Smooth muscle cell (in vitro differentiated cells): Measurements from ENCODE around the gene NFIA. TPM values are rescaled to one million over a fixed set of nuclear protein-coding genes. Genes with fewer than 3 reads are reported as not detected.

ENCODE experiments used
- DNase-seq: peaks from one replicate; lab custom pipeline; 2025; ENCODE audit not compliant: unreplicated experiment; lab: John Stamatoyannopoulos, UW
- H2AFZ ChIP-seq: fragments of 200-600 bp; sonication (generic); 2 replicates; pipeline ENCODE4 v1.6.0; 2016; ENCODE audit warnings: antibody characterized with exemption, low read depth, mild to moderate bottlenecking
- H3F3A ChIP-seq: fragments of 200-600 bp; sonication (generic); 2 replicates; pipeline ENCODE4 v1.6.0; 2017; ENCODE audit warnings: antibody characterized with exemption, low read depth
- H3K27ac ChIP-seq: fragments of 200-600 bp; sonication (generic); 2 replicates; pipeline ENCODE4 v1.5.1; 2016; ENCODE audit warnings: low read depth, mild to moderate bottlenecking
- H3K27me3 ChIP-seq: fragments of 200-600 bp; sonication (generic); 2 replicates; pipeline ENCODE4 v1.6.1; 2016; ENCODE audit warnings: low read depth, mild to moderate bottlenecking
- H3K36me3 ChIP-seq: fragments of 200-600 bp; sonication (generic); 2 replicates; pipeline ENCODE4 v1.5.1; 2016; ENCODE audit warnings: low read depth
- H3K4me1 ChIP-seq: fragments of 200-600 bp; sonication (generic); 2 replicates; pipeline ENCODE4 v1.5.1; 2016; ENCODE audit warnings: low read depth
- H3K4me2 ChIP-seq: fragments of 200-600 bp; sonication (generic); 2 replicates; pipeline ENCODE4 v1.6.0; 2016; ENCODE audit warnings: mild to moderate bottlenecking
- H3K4me3 ChIP-seq: fragments of 200-600 bp; sonication (generic); 2 replicates; pipeline ENCODE4 v1.5.1; 2016; ENCODE audit warnings: mild to moderate bottlenecking
- H3K79me2 ChIP-seq: fragments of 200-600 bp; sonication (generic); 2 replicates; pipeline ENCODE4 v1.6.0; 2016; ENCODE audit warnings: low read depth, mild to moderate bottlenecking
- H3K9ac ChIP-seq: fragments of 200-600 bp; sonication (generic); 2 replicates; pipeline ENCODE4 v1.6.0; 2016; ENCODE audit warnings: low read depth
- H3K9me3 ChIP-seq: fragments of 200-600 bp; sonication (generic); replicated peaks from 2 replicates; pipeline ENCODE4 v1.5.1; 2016; ENCODE audit warnings: low read depth
- H4K20me1 ChIP-seq: fragments of 200-600 bp; sonication (generic); 2 replicates; pipeline ENCODE4 v1.6.0; 2016; ENCODE audit warnings: low read depth
- CTCF ChIP-seq: fragments of 200-600 bp; sonication (generic); IDR thresholded peaks from 2 replicates; pipeline ENCODE4 v1.5.1; 2017; ENCODE audit warnings: borderline replicate concordance, mild to moderate bottlenecking, antibody characterized with exemption; ENCODE audit not compliant: insufficient read depth, poor library complexity, severe bottlenecking
- WGBS: methylation state at CpG from one replicate; pipeline ENCODE4 v1.1.7; 2016; ENCODE audit warnings: low lambda C conversion rate; 5-methylcytosine and 5-hydroxymethylcytosine counted together
- polyA plus RNA-seq: library from polyadenylated mRNA; unstranded; fragments of >200 nt; fragmentation: Nextera tagmentation; extraction: Ambion mirVana; gene quantifications from 2 replicates; pipeline ENCODE4 v1.2.1, GENCODE V29; 2016
- total RNA-seq: library from RNA; depleted of rRNA; stranded (reverse); fragments of >200 nt; gene quantifications from 2 replicates; pipeline ENCODE4 v1.2.3, GENCODE V29; 2014

Gene NFIA
- total and polyA plus RNA-seq, 2 experiments from 2014 or later = 5.0 to 6.2 TPM

GRCh38 chr1:61043010-61043820 is 39.1 kb upstream of the NFIA start:
- TF ChIP-seq CTCF = peak; percentile 81
- Histone ChIP-seq H3K4me1 (no peaks in the 10 kb centered on the region), H3K4me3 (peak overlapping the region; percentile 59), H2AFZ (peak overlapping the region; percentile 100), H3K79me2 (no peaks in the 10 kb centered on the region), H3K36me3 (no peaks in the 10 kb centered on the region), H3F3A (no peaks in the 10 kb centered on the region), H3K9me3 (no peaks in the 10 kb centered on the region), H3K27me3 (peaks cover 12% of the 10 kb centered on the region), H4K20me1 (no peaks in the 10 kb centered on the region), H3K9ac (peak overlapping the region; percentile 75), H3K4me2 (peak overlapping the region; percentile 92), H3K27ac (no peak overlapping the region)
- WGBS = 6% methylated on average over 79 of the region's 85 CpGs
- peak; percentile 57 for DNase-seq

- WGBS = 79% methylated on average over 3 of the region's 3 CpGs
Observed at GRCh38 chr1:61046434-61046833, 35.9 kb upstream of the NFIA start.

GRCh38 chr1:61047061-61047460 is 35.3 kb upstream of the NFIA start:
- Histone ChIP-seq H3K4me3 (no peak overlapping the region), H3K79me2 (no peaks in the 10 kb centered on the region), H3K27ac (no peak overlapping the region), H3K36me3 (no peaks in the 10 kb centered on the region), H2AFZ (no peak overlapping the region), H4K20me1 (no peaks in the 10 kb centered on the region), H3K9me3 (no peaks in the 10 kb centered on the region), H3K9ac (no peak overlapping the region), H3K27me3 (peaks cover 24% of the 10 kb centered on the region), H3F3A (peaks cover under 1% of the 10 kb centered on the region), H3K4me1 (peaks cover 10% of the 10 kb centered on the region), H3K4me2 (no peak overlapping the region)
- DNase-seq = no peak
- WGBS = 80% methylated on average over 3 of the region's 3 CpGs
- no peak for TF ChIP-seq CTCF

More at GRCh38 chr1:61046434-61046833, 35.9 kb upstream of the NFIA start:
- Histone ChIP-seq H3F3A (no peaks in the 10 kb centered on the region), H3K4me3 (no peak overlapping the region), H3K9ac (no peak overlapping the region), H3K36me3 (no peaks in the 10 kb centered on the region), H3K27me3 (peaks cover 21% of the 10 kb centered on the region), H2AFZ (no peak overlapping the region), H3K27ac (no peak overlapping the region), H3K9me3 (no peaks in the 10 kb centered on the region), H4K20me1 (no peaks in the 10 kb centered on the region), H3K4me2 (no peak overlapping the region), H3K4me1 (peaks cover 4% of the 10 kb centered on the region), H3K79me2 (no peaks in the 10 kb centered on the region)
- no peak for DNase-seq
- no peak for TF ChIP-seq CTCF
